Measurements from ENCODE around the gene RRM1.

RRM1 gene

DNA sequence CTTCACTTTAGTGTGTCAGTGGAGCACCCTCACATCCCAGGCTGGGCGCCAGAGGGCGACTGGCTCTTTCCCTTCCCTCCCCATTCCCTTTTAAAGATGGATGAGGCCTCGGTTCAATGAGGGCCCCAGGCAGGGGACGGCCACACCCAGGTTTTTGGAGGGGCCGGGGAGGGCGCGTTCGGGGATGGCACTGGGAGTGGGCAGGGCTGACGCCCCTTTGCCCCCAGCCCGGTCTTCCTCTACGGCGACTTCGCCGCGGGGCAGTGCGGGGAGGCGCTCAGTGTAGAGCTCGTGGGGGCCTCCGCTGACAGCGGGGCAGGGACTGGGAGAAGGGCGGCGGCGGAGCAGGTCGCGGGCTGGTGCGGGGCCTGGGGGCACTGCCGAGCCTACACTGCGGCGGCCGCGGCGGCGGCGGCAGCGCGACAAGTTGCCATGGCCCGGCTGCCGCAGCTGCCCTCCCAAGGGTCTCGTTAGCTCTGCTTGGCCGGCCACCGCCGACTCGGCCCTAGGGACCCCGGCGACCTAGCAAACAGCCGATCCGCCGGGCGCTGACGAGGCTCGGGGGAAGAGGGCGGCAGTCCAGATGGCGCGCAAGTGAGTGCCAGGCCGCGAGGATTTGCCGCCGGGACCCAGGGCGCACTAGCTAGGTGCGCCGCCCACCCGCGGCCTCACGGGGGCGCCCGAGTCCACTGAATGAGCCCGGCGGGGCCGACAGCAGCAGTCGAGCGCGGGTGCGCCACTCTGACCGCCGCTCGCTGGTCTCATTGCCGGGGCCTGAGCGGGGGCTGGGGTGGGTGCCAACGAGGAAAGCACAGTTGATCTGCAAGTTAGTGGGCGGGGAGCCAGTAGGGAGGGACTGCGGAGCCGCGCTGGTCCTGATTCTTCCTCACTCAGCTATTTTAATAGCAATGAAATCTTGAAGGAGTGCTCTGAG is 92.7 kb downstream of the RRM1 start:
- peak; percentile 53 to 78 (median 70) for DNase-seq
